GM18517 (cell line): Measurements from ENCODE around the gene TNS1.
"Not testable (repeated sequence)": the region's sequence is repeated elsewhere in the genome, so short reads cannot be mapped to it uniquely, and the experiment has no call there.

Experiments used
- ATAC-seq: cut with Tn5 transposase; IDR thresholded peaks from one replicate; pipeline ENCODE4 v1.9.1; 2021; ENCODE audit warnings: mild to moderate bottlenecking, moderate library complexity; ENCODE audit not compliant: unreplicated experiment

Gene TNS1

GRCh38 chr2:217790681-217791392 lies 212.0 kb downstream of the TNS1 start:
- ATAC-seq = no peak

- ATAC-seq = no peak
Observed at GRCh38 chr2:217790195-217790594, 212.6 kb downstream of the TNS1 start.

DNA sequence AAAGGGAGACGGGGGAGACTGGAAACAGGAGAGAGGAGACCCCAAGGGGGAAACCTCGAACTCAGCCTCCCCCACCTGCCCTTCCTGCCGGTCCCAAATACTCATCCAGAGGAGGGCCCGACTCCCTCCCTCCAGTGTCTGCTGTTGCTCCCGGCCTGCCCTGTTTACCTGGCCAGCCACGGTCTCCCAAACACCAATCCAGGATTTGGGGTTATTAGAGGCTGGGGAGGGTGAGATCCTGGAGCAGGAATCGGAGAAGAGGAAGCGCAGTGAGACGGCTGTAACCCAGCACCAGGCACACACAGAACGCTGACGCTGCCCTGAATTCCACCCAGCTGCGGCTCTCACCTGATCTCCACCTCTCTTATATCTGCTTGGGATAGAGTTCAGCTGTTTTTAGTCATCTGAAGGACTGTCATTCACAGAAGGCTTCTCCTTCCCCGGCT lies 213.0 kb downstream of the TNS1 start:
- no peak for ATAC-seq

DNA sequence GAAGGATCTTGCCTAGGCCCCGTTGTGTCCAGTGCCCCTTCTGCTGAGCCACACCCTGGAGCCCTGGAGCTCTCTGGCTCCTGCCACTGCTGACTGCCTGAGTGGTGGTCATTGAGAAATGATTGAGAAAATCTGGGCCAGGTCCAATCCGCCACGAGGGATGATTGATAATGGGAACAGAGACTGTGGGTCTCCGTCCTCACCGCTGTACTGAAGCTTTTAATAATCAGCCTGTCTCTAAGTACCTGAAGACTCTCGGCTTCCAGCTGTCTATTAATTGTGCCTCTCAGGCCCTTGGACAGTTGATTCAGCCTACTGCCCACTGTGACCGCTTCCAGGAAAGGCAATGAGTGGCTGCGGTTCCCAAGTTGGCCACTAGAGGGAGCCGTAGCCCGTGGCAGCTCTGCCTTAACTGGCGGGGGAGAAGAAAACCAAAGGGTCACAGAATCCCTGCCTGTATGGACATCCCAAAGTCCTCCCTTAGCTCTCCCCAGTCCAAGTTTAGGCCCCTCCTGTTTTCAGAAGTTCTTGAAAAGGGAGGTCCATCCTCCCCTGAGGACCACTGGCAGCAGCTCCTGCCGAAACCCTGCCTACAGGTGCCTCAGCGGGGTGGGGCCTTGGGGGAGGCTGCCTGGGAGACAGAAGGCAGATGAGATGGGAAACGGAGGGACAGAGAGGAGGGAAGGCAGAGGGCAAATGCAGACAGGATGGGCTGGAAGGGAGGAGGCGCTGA lies 213.6 kb downstream of the TNS1 start:
- peak; percentile 45 for ATAC-seq

DNA sequence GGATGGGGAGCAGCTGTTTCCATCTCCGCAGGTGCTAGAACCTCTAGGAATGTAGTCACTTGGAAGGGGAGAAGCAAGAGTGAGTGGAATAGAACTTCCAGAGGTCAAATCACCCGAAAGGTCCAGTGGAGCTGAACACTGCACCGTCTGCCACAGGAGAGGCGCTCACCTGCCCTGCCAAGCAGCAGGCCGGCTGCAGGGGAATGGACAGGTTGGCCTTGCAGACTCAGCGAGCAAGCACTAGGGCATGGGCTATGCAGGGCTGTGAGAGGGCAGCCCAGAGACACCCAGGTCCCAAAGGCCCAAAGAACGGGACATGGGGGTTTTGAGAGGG lies 214.2 kb downstream of the TNS1 start:
- ATAC-seq = no peak

DNA sequence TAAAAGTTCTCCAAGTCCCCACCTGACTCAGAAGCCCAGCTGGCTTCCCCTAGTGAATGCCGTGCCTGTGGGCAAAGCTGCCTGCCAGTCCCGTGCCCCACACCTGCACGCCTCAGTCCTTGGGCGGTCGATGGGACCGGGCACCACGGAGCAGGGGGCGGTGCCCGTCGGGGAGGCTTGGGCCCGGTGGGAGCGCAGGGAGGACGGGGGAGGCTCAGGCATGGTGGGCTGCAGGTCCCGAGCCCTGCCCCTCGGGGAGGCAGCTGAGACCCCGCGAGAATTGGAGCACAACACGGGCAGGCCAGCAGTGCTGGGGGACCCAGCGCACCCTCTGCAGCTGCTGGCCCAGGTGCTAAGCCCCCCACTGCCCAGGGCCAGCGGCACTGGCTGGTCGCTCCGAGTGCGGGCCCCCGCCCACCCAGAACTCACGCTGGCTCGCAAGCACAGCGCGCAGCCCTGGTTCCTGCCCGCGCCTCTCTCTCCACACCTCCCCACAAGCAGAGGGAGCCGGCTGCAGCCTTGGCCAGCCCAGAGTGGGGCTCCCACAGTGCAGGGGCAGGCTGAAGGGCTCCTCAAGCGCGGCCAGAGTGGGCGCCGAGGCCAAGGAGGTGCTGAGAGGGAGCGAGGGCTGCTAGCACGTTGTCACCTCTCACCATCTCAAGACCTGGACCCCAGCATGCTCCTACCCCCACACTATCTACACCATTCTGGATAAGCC lies 215.5 kb downstream of the TNS1 start:
- ATAC-seq = no peak

DNA sequence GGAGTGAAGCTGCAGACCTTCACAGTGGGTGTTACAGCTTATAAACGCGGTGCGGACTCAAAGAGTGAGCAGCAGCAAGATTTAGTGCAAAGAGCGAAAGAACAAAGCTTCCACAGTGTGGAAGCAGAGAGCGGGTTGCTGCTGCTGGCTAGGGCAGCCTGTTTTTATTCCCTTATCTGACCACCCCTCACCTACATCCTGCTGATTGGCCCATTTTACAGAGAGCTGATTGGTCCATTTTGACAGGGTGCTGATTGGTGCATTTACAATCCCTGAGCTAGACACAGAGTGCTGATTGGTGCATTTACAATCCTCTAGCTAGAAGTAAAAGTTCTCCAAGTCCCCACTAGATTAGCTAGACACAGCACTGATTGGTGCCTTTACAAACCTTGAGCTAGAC lies 216.2 kb downstream of the TNS1 start:
- not testable (repeated sequence) for ATAC-seq

DNA sequence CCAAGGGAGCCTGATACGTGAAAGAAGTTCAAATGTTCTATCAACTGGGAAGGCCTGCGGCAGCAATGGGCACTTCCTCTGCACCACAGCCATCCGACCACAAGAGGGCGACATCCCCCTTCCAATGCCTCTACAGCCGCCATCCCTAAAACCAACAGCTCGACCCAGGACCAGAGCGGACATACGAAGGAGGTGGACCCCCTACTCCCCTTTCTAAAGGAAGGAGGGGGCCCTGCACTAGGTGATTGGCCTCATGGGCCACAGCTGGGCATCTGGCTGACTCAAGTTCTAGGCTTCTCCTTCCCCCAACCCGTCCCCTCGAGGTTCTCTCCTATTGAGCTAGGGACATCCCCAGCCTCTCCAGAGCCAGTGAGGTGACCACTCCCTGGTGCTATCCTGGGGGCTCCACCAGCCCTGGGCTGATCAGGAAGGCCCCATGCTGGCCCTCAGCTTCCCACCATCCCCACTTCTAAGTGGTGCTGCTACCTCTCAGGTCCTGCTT lies 217.2 kb downstream of the TNS1 start:
- ATAC-seq = peak; percentile 60

GRCh38 chr2:217784996-217785543 lies 217.7 kb downstream of the TNS1 start:
- peak; percentile 13 for ATAC-seq

DNA sequence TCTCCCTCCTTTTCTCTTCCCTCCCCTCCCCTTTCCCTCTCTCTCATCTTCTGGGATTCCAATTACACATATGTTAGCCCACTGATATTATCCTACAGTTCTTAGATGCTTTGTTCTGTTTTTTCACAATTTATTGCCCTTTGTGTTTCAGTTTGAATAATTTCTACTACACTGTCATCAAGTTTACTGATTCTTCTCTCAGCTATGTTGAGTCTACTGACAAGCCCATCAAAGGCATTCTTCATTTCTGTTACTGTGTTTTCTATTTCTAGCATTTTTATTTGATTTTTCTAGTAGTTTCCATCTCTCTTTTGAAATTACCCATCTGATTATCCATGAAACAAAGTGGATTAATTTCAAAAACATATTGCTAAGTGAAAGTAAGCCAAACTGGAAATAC lies 219.6 kb downstream of the TNS1 start:
- no peak for ATAC-seq

DNA sequence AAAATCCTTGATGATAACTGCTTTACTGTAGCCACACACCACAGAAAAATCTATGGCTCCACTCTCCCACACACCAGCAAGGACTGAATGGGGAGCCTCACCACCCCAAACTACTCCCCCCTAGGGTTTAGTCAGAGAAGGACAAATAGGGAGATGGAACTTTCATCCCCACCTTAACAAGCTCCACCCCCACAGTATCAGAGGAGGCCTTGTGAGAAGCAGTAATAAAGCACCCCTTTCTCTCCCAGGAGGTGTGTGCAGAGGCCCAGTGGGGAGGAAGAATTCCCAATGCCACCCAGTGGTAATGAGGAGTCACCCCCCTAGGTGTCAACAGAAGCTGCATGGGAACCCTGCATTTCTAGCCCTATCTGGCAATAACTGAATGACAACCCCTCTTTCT lies 224.9 kb downstream of the TNS1 start:
- no peak for ATAC-seq

DNA sequence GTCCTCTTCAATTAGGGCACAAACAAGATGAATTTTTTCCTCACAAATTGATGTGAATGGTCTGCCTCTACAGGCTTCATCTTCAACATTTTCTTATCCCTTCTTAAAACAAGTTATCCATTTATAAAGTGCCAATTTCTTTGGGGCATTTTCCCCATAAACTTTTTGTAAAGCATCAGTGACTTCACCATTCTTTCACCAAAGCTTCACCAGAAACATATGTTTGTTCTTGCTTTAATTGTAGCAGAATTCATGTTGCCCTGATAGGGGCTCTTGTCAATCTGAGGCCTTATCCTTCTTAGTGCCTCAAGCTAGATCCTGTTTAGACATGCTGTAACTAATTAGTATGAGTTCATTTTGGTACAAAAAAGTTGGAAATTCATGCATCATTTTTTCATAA lies 226.2 kb downstream of the TNS1 start:
- no peak for ATAC-seq

- ATAC-seq = no peak
Observed at GRCh38 chr2:217775920-217776503, 226.8 kb downstream of the TNS1 start.

DNA sequence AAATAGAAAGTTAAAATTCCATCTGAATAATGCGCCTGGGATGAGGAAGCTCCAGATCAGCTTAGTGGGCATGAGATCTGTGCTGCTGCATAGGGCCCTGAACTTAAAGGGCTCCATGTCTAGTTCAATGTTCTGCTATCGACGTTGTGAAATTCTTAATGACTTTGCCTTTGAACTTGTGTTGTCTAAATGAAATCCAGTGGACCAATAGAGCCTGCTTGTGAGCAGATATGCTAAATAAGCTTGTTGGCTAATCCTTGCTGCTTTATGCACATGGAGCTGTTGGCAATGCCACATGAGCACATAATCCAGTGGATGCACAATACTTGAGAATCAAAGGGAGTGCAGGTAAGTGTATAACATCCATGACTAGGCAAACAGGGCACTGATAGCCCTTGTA lies 228.6 kb downstream of the TNS1 start:
- no peak for ATAC-seq

GRCh38 chr2:217773539-217773938 lies 229.3 kb downstream of the TNS1 start:
- no peak for ATAC-seq

DNA sequence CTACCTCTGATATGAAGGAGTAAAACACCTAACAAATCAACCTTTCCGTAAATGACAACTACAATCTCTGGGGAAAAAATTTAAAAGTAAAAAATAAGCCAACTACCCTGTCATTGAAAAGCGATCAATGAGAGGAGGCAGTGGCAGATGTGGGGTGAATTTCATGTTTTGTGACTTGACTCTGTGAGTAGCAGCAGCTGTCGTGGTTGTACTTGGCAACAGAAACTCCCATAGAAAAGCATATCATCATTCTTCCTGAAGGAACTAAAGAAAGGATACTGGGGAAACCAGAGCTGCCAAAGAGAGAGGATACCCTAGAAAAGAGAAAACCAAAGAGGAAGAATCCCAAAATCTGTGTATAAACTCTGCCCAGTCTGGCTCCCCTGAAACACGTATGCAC lies 236.4 kb downstream of the TNS1 start:
- no peak for ATAC-seq

DNA sequence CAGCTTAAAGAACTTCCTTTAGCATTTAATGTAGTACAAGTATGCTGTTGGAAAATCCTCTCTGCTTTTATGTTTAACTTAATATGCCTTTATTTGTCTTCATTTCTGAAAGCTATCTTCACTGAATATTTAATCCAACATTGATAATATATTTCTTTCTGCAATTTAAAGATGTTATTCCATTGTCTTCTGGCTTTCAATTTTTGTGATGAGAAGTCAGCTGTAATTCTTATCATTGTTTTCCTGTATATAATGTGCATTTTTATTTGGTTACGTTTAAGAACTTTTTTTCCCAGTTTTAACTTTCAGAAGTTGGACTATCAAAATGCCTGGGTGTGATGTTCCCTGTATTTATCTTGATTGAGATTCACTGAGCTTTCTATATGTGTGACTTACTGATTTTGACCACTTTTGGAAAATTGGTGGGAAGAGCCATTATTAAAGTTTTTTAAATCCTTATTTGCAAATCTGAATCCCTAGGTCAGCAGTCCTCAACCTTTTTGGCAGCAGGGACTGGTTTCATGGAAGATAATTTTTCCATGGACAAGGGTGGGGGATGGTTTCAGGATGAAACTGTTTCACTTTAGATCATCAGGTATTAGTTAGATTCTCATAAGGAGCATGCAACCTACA lies 241.0 kb downstream of the TNS1 start:
- ATAC-seq = no peak

DNA sequence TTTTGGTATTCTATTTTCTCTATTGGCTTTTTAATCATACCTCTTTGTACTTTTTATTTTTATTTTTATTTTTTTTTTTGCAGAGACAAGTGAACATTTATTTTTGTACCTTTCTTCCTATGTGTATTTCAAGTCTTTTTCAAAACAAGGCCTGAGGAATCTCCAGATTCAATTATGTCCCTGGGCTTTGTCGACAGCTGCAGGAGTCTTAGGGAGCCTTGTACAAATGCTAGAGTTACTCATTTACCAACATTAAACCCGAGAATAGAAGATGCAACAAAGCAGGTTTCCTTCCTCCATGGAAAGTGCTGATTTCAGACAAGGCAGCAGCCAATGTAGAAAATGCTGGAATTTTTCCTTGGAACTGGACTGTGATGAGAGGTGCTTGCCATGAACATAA lies 242.8 kb downstream of the TNS1 start:
- no peak for ATAC-seq

DNA sequence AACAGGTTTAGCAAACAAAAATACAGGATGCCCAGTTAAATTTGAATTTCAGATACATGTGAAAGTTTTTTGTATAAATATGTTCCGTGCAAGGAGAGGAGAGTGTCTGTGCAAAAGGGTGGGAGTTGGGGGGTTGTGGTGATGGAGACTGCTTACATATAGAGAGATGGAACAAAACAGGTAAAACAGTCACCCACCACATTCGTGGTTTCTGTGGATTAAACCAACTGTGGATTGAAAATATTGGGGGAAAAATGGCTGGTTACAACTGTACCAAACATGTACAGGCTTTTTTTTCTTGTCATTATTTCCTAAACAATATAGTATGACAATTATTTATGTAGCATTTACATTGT lies 245.7 kb downstream of the TNS1 start:
- ATAC-seq = no peak

DNA sequence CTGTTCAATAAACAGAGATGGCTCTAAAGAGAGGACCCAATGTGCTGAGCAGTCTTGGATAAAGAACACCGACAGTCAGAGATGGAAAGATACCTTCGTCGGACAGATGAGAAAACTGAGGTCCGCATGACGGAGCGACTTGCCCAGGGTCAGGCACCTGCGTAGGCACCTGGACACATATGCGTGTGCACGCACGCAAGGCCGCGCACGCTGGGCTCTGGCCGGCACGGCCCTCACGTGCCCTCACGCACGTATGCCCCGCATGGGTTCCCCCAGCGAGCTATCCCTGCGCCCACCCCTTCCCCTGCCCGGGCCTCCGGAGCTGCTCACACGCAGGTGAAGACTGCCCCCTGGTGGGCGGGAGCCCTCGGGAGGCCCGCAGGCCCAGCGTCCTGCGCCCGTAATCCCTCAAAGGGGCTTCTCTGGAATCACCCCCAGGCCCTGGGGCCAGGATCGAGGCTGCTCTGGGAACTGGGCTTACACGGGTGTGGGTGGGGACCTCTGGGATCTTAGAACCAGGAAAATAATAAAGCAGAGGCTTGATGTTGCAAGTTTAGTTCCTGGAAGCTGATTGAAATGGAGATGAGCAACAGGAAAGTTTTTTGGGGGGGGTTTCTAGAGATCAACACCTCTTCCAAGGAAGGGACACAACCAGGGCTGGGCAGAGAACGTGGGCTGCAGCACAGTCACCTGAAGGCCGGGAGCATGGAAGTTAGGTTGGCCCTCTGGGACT lies 246.3 kb downstream of the TNS1 start:
- ATAC-seq = no peak
